Measurements from ENCODE around the gene VPS13D. TPM values are rescaled to one million over a fixed set of nuclear protein-coding genes. Genes with fewer than 3 reads are reported as not detected.

The VPS13D gene
- total RNA-seq, 1 donor, result 52.4 TPM

DNA sequence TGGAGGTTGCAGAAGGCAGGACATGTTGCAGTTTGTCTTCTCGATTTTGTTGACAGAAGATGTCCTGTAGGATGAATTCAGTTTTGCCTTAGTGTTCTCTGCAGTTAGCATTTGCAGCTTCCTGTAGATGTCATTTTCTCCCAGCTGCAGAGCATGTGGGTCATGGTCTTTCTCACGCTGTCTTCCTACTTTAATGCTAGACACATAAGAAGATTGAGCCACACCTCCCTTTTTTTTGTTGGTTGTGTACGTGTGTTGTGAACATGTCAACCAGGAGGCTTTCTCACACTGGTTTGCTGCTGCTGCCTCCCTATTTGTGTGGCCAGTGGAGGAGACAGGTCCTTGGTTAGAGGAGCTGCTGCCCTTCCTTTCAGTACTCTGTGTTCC is 110.7 kb downstream of the VPS13D start:
- Histone ChIP-seq H3K9me3 (ENCODE audit: low read depth, low read length) (no peaks in the 10 kb centered on the region), H3K4me3 (ENCODE audit: low read length) (no peak overlapping the region), H3K27me3 (ENCODE audit: insufficient read depth, low read length) (no peaks in the 10 kb centered on the region), H3K4me1 (ENCODE audit: insufficient read depth, low read length) (peaks cover 28% of the 10 kb centered on the region)

GRCh38 chr1:12341667-12342066 is 111.8 kb downstream of the VPS13D start:
- Histone ChIP-seq H3K27me3 (ENCODE audit: insufficient read depth, low read length) (no peaks in the 10 kb centered on the region), H3K9me3 (ENCODE audit: low read depth, low read length) (no peaks in the 10 kb centered on the region), H3K4me3 (ENCODE audit: low read length) (no peak overlapping the region), H3K4me1 (ENCODE audit: insufficient read depth, low read length) (peaks cover 34% of the 10 kb centered on the region)

DNA sequence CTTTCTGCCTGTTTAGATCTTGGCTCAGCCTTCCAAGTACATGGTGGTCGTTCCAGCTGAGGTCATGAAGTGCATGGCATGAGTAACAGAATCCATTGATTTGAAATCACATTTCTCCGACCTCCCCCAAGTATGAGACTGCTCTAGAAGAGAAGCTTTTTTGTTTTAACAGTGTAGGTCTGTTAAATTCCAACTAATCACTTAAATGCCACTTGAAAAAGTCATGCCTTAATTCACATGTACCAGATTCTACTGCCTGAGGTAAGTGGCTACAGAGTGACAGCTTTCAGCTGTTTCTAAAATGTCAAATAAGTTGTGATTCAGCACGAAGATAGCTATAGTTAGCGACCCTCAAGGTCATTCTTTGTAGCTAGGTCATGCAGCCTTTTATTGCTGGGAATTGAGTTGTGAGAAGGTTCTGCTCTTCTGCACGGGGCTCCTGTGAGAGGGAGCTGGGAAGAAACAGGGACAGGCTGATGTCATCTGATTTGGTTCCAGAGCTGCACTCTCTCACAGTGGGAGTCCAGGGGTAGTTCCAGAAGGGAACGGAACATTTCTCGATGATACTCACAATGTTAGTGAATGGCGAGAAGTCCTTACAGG is 112.7 kb downstream of the VPS13D start:
- Histone ChIP-seq H3K4me1 (ENCODE audit: insufficient read depth, low read length) (peaks cover 34% of the 10 kb centered on the region), H3K9me3 (ENCODE audit: low read depth, low read length) (no peaks in the 10 kb centered on the region), H3K4me3 (ENCODE audit: low read length) (no peak overlapping the region), H3K27me3 (ENCODE audit: insufficient read depth, low read length) (no peaks in the 10 kb centered on the region)

DNA sequence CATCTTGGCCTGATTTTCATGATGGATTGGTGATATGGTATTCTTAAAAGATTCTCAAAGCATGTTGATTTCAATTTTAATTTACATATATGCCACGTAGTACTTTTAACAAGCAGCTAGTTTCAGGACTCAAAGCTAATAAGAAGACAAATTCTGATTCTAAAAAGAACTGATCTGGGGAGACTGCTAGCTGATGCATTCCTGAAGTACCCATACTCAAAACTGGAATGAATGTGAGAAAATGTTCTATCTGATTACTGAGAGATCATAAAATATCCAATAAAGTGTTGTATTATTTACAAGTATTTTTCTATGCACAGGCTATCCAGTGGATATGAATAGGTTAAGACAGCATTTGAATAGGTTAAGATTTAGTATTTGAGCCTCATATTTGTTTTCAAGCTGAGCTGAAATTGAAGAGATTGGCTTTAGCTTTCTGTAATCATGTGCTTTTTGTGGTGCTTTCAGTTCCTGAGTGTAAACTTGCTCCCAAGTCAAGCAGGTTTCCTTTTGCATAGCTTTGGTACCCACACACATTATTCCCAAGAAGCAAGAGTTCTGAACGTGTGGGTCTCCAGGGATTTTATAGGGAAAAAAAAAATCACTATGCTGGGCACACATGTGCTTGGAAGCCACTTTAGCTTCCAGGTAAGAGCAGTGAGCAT is 114.1 kb downstream of the VPS13D start:
- H3K9me3 ChIP-seq (ENCODE audit: low read depth, low read length), result no peaks in the 10 kb centered on the region
- no peak overlapping the region for H3K4me3 ChIP-seq (ENCODE audit: low read length)
- peaks cover 34% of the 10 kb centered on the region for H3K4me1 ChIP-seq (ENCODE audit: insufficient read depth, low read length)
- H3K27me3 ChIP-seq (ENCODE audit: insufficient read depth, low read length), result no peaks in the 10 kb centered on the region

GRCh38 chr1:12344596-12345349 is 114.9 kb downstream of the VPS13D start:
- Histone ChIP-seq H3K4me1 (ENCODE audit: insufficient read depth, low read length) (peaks cover 34% of the 10 kb centered on the region), H3K9me3 (ENCODE audit: low read depth, low read length) (no peaks in the 10 kb centered on the region), H3K4me3 (ENCODE audit: low read length) (peak overlapping the region; percentile 2), H3K27me3 (ENCODE audit: insufficient read depth, low read length) (no peaks in the 10 kb centered on the region)

- Histone ChIP-seq H3K4me3 (ENCODE audit: low read length) (peak overlapping the region; percentile 2), H3K4me1 (ENCODE audit: insufficient read depth, low read length) (peaks cover 34% of the 10 kb centered on the region), H3K27me3 (ENCODE audit: insufficient read depth, low read length) (no peaks in the 10 kb centered on the region), H3K9me3 (ENCODE audit: low read depth, low read length) (peaks cover 1% of the 10 kb centered on the region)
Observed at GRCh38 chr1:12345350-12346217, 115.8 kb downstream of the VPS13D start.

DNA sequence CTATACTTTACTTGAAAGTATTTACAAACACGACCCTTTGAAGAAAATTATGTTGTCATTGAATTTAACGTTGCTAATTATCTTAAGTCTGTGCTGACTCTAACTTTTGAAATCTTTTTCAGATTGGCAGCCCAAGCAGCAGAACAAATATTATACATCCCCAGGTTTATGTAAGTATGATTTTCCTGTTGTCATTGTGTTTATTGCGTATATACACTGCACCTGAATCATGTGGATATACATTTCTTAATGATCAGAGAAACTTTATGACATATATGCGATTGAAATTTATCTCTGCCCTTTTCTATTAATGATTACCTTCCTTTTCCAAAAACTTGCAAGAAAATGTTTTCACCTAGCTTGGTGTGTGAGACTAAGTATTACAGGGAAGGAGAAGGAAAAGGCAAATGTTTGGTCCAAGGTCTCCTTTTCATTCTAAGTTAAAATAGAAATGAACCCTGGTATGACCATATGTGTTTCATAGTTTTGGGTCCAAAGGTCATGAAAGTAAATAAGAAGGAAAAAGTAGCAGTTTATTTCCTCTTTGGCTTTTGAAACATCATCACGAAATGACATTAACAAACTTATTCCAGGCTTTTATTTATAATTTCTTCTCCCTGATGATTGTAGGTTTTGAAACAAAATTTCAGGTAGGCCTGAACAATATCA is 116.8 kb downstream of the VPS13D start:
- H3K9me3 ChIP-seq (ENCODE audit: low read depth, low read length), result peaks cover 4% of the 10 kb centered on the region
- H3K4me1 ChIP-seq (ENCODE audit: insufficient read depth, low read length), result peaks cover 31% of the 10 kb centered on the region
- H3K4me3 ChIP-seq (ENCODE audit: low read length), result no peak overlapping the region
- no peaks in the 10 kb centered on the region for H3K27me3 ChIP-seq (ENCODE audit: insufficient read depth, low read length)

DNA sequence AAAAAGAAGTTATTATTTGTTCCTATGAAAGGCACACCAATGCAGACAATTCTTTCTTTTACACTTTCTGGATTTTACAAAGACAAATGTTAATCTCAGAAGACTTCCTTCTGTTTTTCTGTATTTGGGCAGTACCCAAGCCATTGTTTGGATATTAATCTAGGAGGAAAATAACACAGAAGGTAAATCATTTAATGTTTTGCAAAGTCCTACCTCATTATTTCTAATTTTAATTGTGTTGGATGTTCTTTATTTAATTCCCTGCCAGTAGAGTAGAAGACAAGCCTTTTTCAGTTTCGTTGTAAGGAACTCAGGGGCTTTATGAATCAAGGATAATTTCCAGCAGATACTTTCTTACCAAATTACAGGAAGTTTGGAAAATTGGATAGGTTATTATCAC is 118.3 kb downstream of the VPS13D start:
- Histone ChIP-seq H3K4me3 (ENCODE audit: low read length) (no peak overlapping the region), H3K9me3 (ENCODE audit: low read depth, low read length) (peaks cover 4% of the 10 kb centered on the region), H3K4me1 (ENCODE audit: insufficient read depth, low read length) (peaks cover 29% of the 10 kb centered on the region), H3K27me3 (ENCODE audit: insufficient read depth, low read length) (no peaks in the 10 kb centered on the region)

DNA sequence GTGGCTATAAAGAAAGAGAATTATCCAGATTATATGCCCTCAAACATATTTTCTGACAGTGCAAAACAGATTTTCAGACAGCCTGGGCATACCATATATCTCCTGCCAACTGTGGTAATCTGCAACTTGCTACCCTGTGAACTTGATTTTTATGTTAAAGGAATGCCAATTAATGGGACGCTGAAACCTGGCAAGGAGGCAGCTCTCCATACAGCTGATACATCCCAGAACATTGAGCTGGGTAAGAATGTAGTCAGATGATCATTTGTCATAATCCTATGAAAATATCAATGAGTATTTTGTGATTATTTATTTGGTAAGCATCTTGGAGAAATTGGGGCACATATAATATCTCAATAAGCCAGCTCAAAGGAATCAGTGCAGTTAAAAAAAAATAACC is 124.2 kb downstream of the VPS13D start:
- H3K4me1 ChIP-seq (ENCODE audit: insufficient read depth, low read length), result no peaks in the 10 kb centered on the region
- H3K4me3 ChIP-seq (ENCODE audit: low read length), result no peak overlapping the region
- peaks cover 4% of the 10 kb centered on the region for H3K9me3 ChIP-seq (ENCODE audit: low read depth, low read length)
- H3K27me3 ChIP-seq (ENCODE audit: insufficient read depth, low read length), result no peaks in the 10 kb centered on the region

DNA sequence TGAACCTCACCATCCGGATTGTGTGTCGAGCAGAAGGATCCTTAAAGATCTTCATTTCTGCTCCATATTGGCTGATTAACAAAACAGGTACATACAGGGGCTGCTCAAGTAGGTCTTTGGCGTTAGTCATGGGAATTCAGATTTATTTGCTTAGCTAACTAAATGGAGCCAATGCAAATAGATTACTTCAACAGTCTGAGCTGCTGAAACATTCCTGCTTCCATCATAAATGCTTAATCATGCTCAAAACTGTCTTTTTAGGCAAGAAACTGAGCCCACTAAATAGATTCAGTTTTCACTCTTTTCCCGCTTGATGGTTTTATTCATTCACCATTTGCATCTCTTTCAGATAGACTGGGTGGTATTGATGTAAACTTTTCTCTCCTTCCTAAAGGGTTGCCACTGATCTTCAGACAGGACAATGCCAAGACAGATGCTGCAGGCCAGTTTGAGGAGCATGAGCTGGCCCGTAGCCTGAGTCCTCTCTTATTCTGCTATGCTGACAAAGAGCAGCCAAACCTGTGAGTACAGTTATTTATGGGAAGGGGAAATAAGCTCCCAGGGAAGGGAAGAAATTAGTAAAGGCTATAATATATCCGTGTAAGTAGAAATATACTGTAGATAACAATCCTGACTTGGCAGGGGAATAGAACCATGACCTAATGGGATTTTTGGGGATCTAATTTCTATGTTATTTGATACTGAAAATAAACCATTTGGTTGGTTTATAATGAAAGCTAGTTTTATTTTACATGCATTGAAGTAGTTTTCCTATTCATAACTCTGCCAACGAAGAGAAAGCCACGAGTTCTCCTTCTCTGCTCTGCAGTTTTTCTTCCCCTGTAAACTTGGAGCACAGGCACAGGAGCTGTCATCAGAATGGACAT is 126.4 kb downstream of the VPS13D start:
- H3K4me1 ChIP-seq (ENCODE audit: insufficient read depth, low read length), result no peaks in the 10 kb centered on the region
- no peaks in the 10 kb centered on the region for H3K27me3 ChIP-seq (ENCODE audit: insufficient read depth, low read length)
- H3K9me3 ChIP-seq (ENCODE audit: low read depth, low read length), result no peaks in the 10 kb centered on the region
- H3K4me3 ChIP-seq (ENCODE audit: low read length), result no peak overlapping the region

GRCh38 chr1:12358499-12358898 is 128.7 kb downstream of the VPS13D start:
- no peaks in the 10 kb centered on the region for H3K27me3 ChIP-seq (ENCODE audit: insufficient read depth, low read length)
- no peaks in the 10 kb centered on the region for H3K9me3 ChIP-seq (ENCODE audit: low read depth, low read length)
- H3K4me3 ChIP-seq (ENCODE audit: low read length), result no peak overlapping the region
- no peaks in the 10 kb centered on the region for H3K4me1 ChIP-seq (ENCODE audit: insufficient read depth, low read length)

DNA sequence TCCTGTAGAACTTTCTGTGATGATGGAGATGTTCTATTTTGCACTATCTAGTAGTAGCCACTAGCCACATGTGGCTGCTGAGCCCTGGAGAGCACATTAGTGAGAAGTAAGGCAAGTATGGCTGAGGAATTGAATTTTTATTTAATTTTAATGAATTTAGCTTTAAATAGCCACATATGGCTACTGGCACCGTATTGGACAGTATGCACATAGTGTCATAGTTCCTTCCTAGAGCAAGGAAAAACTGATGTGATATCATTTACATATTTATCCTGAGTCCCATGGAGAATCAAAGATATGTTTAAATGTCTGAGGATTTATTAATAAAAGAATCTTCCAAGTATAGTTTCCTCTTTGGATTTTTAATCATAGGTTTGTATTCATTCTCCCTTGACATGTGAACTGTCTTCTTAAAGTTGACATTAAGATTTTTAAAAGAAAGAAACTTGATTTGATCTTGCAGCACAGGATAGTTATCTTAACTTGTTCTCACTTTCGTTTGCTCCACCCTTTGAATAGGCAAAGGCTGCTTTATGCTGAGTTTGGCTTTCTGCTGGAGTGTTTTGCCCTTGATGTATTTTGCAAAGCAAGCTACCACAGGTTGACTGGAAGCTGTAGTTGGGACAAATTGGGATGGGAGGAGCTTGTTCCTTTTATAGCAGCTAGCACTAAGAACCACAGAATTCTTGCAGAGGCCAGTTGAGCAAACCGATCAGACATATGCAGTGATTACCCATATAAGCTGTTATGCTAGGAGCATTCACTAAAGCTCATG is 129.7 kb downstream of the VPS13D start:
- Histone ChIP-seq H3K4me3 (ENCODE audit: low read length) (no peak overlapping the region), H3K9me3 (ENCODE audit: low read depth, low read length) (no peaks in the 10 kb centered on the region), H3K27me3 (ENCODE audit: insufficient read depth, low read length) (no peaks in the 10 kb centered on the region), H3K4me1 (ENCODE audit: insufficient read depth, low read length) (no peaks in the 10 kb centered on the region)

DNA sequence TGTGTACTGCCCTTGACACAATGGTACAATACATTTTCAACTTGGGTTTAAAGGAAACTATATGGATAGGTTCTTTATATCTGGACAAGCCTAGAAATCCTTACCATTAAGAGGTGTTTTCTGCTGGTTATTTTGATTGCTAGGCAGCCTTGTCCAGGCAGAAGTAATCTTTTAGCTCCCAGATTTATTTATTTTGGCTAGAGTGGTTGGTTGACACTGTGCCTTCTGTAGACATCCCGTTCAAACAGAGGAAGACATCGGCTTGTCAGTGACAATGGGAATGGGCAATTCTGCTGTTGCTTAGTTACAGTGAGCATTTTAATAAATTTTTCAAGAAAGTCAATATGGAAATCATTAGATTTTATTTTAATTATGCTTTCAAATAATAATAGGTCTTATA is 138.8 kb downstream of the VPS13D start:
- H3K4me1 ChIP-seq (ENCODE audit: insufficient read depth, low read length), result no peaks in the 10 kb centered on the region
- H3K4me3 ChIP-seq (ENCODE audit: low read length), result no peak overlapping the region
- no peaks in the 10 kb centered on the region for H3K27me3 ChIP-seq (ENCODE audit: insufficient read depth, low read length)
- H3K9me3 ChIP-seq (ENCODE audit: low read depth, low read length), result no peaks in the 10 kb centered on the region

Data from mononuclear cell (primary cell).